ENCODE results near the gene TCEAL4. TPM values are rescaled to one million over a fixed set of nuclear protein-coding genes. Genes with fewer than 3 reads are reported as not detected.
A peak's percentile ranks its signal among the peaks of the same experiment; 100 is the strongest.

TCEAL4 gene
- total and polyA plus RNA-seq, 2 of the 13 experiments (the other 11 are each of a cell fraction or from before 2014, with no cell fraction given), result 12.6 to 31.0 TPM

- TF ChIP-seq, protein P1, sequence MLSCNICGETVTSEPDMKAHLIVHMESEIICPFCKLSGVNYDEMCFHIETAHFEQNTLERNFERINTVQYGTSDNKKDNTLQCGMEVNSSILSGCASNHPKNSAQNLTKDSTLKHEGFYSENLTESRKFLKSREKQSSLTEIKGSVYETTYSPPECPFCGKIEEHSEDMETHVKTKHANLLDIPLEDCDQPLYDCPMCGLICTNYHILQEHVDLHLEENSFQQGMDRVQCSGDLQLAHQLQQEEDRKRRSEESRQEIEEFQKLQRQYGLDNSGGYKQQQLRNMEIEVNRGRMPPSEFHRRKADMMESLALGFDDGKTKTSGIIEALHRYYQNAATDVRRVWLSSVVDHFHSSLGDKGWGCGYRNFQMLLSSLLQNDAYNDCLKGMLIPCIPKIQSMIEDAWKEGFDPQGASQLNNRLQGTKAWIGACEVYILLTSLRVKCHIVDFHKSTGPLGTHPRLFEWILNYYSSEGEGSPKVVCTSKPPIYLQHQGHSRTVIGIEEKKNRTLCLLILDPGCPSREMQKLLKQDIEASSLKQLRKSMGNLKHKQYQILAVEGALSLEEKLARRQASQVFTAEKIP (CRISPR knock-in tag; IDR thresholded peaks at IDR 0.05; ENCODE audit: borderline replicate concordance), result no peak
- TF ChIP-seq SALL1 (CRISPR knock-in tag; IDR thresholded peaks at IDR 0.05) (peak; percentile 31; the same call in 1 of the 2 replicates), ATF1 (CRISPR knock-in tag; IDR thresholded peaks at IDR 0.05) (no peak), SP5 (CRISPR knock-in tag; IDR thresholded peaks at IDR 0.05; ENCODE audit: borderline replicate concordance, low read depth) (0 out of 2 replicates have a peak, but pooled peaks have one; percentile 41), ZNF441 (CRISPR knock-in tag; IDR thresholded peaks at IDR 0.05; ENCODE audit: borderline replicate concordance) (no peak), SRSF9 (IDR thresholded peaks at IDR 0.05; ENCODE audit: borderline replicate concordance, insufficient read depth, low read depth, low read length, poor library complexity, severe bottlenecking) (no peak), ATAD3A (CRISPR knock-in tag; IDR thresholded peaks at IDR 0.05) (no peak), ZNF251 (CRISPR knock-in tag; IDR thresholded peaks at IDR 0.05) (no peak), ZNF749 (CRISPR knock-in tag; IDR thresholded peaks at IDR 0.05; ENCODE audit: borderline replicate concordance) (no peak), ZNF10 (CRISPR knock-in tag; IDR thresholded peaks at IDR 0.05; ENCODE audit: borderline replicate concordance, low read depth) (no peak), HMG20A (CRISPR knock-in tag; IDR thresholded peaks at IDR 0.05; ENCODE audit: borderline replicate concordance) (no peak), RAD51 (IDR thresholded peaks at IDR 0.05; ENCODE audit: borderline replicate concordance) (no peak), EP300 (IDR thresholded peaks at IDR 0.05; ENCODE audit: low read depth in 2 of 2, low read length in 2 of 2) (no peak), EP300 (CRISPR knock-in tag; IDR thresholded peaks at IDR 0.05; ENCODE audit: borderline replicate concordance) (no peak), NCOA5 (CRISPR knock-in tag; IDR thresholded peaks at IDR 0.05) (no peak), ZNF878 (CRISPR knock-in tag; IDR thresholded peaks at IDR 0.05) (no peak), ZNF296 (CRISPR knock-in tag; conservative IDR thresholded peaks at IDR 0.05) (no peak), ZNF747 (CRISPR knock-in tag; IDR thresholded peaks at IDR 0.05; ENCODE audit: borderline replicate concordance) (no peak), KDM3A (CRISPR knock-in tag; IDR thresholded peaks at IDR 0.05; ENCODE audit: low read depth) (no peak)
- TF ChIP-seq, protein P2, sequence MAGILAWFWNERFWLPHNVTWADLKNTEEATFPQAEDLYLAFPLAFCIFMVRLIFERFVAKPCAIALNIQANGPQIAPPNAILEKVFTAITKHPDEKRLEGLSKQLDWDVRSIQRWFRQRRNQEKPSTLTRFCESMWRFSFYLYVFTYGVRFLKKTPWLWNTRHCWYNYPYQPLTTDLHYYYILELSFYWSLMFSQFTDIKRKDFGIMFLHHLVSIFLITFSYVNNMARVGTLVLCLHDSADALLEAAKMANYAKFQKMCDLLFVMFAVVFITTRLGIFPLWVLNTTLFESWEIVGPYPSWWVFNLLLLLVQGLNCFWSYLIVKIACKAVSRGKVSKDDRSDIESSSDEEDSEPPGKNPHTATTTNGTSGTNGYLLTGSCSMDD (CRISPR knock-in tag; IDR thresholded peaks at IDR 0.05), result no peak
- TF ChIP-seq, protein P3, sequence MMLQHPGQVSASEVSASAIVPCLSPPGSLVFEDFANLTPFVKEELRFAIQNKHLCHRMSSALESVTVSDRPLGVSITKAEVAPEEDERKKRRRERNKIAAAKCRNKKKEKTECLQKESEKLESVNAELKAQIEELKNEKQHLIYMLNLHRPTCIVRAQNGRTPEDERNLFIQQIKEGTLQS (CRISPR knock-in tag; IDR thresholded peaks at IDR 0.05), result no peak
- TF ChIP-seq, protein P4, sequence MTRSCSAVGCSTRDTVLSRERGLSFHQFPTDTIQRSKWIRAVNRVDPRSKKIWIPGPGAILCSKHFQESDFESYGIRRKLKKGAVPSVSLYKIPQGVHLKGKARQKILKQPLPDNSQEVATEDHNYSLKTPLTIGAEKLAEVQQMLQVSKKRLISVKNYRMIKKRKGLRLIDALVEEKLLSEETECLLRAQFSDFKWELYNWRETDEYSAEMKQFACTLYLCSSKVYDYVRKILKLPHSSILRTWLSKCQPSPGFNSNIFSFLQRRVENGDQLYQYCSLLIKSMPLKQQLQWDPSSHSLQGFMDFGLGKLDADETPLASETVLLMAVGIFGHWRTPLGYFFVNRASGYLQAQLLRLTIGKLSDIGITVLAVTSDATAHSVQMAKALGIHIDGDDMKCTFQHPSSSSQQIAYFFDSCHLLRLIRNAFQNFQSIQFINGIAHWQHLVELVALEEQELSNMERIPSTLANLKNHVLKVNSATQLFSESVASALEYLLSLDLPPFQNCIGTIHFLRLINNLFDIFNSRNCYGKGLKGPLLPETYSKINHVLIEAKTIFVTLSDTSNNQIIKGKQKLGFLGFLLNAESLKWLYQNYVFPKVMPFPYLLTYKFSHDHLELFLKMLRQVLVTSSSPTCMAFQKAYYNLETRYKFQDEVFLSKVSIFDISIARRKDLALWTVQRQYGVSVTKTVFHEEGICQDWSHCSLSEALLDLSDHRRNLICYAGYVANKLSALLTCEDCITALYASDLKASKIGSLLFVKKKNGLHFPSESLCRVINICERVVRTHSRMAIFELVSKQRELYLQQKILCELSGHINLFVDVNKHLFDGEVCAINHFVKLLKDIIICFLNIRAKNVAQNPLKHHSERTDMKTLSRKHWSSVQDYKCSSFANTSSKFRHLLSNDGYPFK (CRISPR knock-in tag; IDR thresholded peaks at IDR 0.05; ENCODE audit: borderline replicate concordance), result no peak
- TF ChIP-seq, protein P5, sequence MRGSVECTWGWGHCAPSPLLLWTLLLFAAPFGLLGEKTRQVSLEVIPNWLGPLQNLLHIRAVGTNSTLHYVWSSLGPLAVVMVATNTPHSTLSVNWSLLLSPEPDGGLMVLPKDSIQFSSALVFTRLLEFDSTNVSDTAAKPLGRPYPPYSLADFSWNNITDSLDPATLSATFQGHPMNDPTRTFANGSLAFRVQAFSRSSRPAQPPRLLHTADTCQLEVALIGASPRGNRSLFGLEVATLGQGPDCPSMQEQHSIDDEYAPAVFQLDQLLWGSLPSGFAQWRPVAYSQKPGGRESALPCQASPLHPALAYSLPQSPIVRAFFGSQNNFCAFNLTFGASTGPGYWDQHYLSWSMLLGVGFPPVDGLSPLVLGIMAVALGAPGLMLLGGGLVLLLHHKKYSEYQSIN (CRISPR knock-in tag; IDR thresholded peaks at IDR 0.05; ENCODE audit: borderline replicate concordance), result no peak
Measured at GRCh38 chrX:103629318-103630170, 44.2 kb downstream of the TCEAL4 start (continued).

All from HepG2 (cell line).